Stimulated activated CD4-positive, alpha-beta T cell treated with anti-CD3 and anti-CD28 coated beads, Interleukin-2, amount 100 ng/mL, for 24 hours (primary cell): Measurements from ENCODE around the gene UBE4B.
"Not testable (repeated sequence)": the region's sequence is repeated elsewhere in the genome, so short reads cannot be mapped to it uniquely, and the experiment has no call there.

Experiments used
- DNase-seq, 2 donors: peaks; one replicate each; pipeline ENCODE4 v3.0.0-alpha.2; 2020

The UBE4B gene

GRCh38 chr1:10179406-10180091 lies 146.8 kb downstream of the UBE4B start:
- no peak for DNase-seq

- no peak for DNase-seq
Observed at GRCh38 chr1:10181154-10181553, 148.4 kb downstream of the UBE4B start.

- no peak for DNase-seq
Observed at GRCh38 chr1:10185759-10186158, 153.0 kb downstream of the UBE4B start.

GRCh38 chr1:10186331-10187025 lies 153.7 kb downstream of the UBE4B start:
- DNase-seq = no peak

- no peak for DNase-seq
Observed at GRCh38 chr1:10187026-10187334, 154.2 kb downstream of the UBE4B start.

GRCh38 chr1:10188133-10188650 lies 155.4 kb downstream of the UBE4B start:
- no peak for DNase-seq

GRCh38 chr1:10189659-10190058 lies 156.9 kb downstream of the UBE4B start:
- no peak for DNase-seq

GRCh38 chr1:10192263-10192662 lies 159.5 kb downstream of the UBE4B start:
- DNase-seq = no peak

- DNase-seq = no peak
Observed at GRCh38 chr1:10193288-10193687, 160.5 kb downstream of the UBE4B start.

- DNase-seq = no peak
Observed at GRCh38 chr1:10195570-10195969, 162.8 kb downstream of the UBE4B start.

GRCh38 chr1:10196976-10197375 lies 164.2 kb downstream of the UBE4B start:
- DNase-seq = no peak

GRCh38 chr1:10200620-10201019 lies 167.9 kb downstream of the UBE4B start:
- DNase-seq = no peak

- no peak for DNase-seq
Observed at GRCh38 chr1:10204003-10204642, 171.4 kb downstream of the UBE4B start.

GRCh38 chr1:10205206-10205605 lies 172.4 kb downstream of the UBE4B start:
- not testable (repeated sequence) for DNase-seq

GRCh38 chr1:10207810-10208209 lies 175.1 kb downstream of the UBE4B start:
- no peak for DNase-seq

GRCh38 chr1:10208537-10208936 lies 175.8 kb downstream of the UBE4B start:
- no peak for DNase-seq

- DNase-seq = no peak
Observed at GRCh38 chr1:10209590-10209904, 176.8 kb downstream of the UBE4B start.

- DNase-seq = peak; percentile 97 to 98
Observed at GRCh38 chr1:10209905-10210810, 177.4 kb downstream of the UBE4B start, which contains the start of gene KIF1B. KIF1B (plus strand) TSS chr1:10210570; CDS start chr1:10232329, 21,759 bp downstream.

GRCh38 chr1:10210841-10211804 lies 178.4 kb downstream of the UBE4B start:
- peak; percentile 30 to 44 for DNase-seq

- no peak for DNase-seq
Observed at GRCh38 chr1:10211805-10212410, 179.2 kb downstream of the UBE4B start.

GRCh38 chr1:10212476-10212875 lies 179.7 kb downstream of the UBE4B start:
- DNase-seq = no peak
